Stimulated activated CD8-positive, alpha-beta memory T cell treated with anti-CD3 and anti-CD28 coated beads, Interleukin-4, amount 100 ng/mL, for 4 hours (primary cell): ENCODE data around the gene ATF7.

Source experiments
- DNase-seq, 2 donors: peaks; one replicate each; pipeline ENCODE4 v3.0.0-alpha.2; 2020; ENCODE audit warnings: low read depth in 2 of 2, low spot score in 1 of 2

ATF7 gene

DNA sequence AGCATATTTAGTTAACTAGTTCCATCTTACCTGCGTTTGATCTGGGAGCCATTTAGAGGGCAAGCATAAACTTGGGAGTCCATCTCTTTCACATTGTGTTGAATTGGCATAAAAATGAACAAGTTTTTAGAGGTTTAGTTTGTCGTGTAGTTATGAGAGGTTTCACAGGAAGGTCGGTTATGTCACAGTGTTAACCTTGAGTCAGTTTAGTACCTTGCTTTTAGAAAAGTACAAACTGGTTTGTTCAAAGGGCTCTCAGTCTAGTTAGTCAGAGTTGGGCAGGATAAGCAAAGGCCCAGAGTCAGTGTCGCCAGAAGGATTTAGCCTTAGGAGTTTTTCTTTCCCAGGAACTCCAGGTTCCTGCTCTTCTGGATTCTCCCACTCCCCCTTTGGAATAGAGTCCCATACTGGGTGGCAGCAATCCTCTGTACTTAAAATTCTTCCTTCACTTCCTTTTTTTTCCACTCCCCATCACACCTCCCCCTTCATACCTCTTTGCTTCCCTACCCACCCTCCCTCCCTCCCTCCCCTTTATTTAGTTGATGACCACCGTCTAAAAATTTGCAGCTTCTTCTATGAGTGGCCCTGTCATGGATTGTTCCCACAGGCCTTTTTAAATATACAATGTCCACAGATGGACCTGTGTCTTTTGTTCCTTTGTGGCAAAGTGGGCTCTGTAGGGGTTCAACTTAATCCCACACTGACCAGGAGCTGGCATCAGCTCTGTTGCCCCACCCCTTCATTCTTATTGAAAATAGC is 162.2 kb downstream of the ATF7 start:
- no peak for DNase-seq

DNA sequence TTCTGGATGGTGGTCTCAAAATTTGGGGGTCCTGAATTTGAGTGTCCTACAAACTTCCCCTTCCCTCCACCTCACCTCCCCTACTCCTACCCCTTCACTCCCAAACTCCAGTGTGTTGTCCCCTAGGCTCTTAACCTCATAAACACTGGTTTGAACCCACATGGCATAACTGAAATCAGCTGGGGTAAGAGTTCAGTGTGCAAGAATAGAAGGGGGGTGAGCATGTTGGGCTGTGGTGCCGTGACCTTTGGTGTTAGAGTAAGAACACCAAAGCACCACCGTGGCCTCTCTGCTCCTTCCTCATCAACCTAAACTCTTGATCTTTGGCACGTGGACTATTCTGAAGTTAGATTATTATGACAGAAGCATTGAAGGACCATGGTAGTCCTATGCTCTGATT is 163.2 kb downstream of the ATF7 start:
- DNase-seq: no peak

DNA sequence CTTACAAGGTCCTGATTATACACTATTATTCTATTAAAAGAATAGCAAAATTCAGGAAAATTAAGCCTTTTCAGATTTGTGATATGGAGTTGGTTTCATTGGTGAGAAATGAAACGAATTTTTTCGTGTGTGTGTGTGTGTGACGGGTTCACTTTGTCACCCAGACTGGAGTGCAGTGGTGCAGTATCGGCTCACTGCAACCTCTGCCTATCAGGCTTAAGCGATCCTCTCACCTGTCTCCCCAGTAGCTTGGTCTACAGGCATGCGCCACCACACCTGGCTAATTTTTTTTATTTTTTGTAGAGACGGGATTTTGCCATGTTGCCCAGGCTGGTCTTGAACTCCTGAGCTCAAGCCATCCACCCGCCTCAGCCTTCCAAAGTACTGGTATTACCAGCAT is 164.6 kb downstream of the ATF7 start:
- DNase-seq: no peak

DNA sequence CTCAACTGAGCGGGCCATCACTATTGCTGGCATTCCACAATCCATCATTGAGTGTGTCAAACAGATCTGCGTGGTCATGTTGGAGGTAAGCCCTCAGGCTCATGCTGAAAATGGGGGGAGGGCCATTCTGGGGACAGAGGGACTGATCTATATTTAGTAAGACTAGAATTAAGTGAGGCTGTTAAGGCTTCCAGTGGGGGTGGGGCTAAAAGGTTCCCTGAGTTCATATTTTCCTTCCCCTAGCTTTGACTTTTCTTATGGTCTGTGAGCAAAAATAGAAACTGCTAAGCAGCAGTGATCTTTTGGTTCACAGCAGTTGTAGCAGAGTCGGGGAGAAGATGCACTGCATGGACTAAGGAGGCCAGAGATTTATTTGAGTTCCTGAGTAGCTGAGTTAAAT is 165.1 kb downstream of the ATF7 start:
- DNase-seq: no peak

DNA sequence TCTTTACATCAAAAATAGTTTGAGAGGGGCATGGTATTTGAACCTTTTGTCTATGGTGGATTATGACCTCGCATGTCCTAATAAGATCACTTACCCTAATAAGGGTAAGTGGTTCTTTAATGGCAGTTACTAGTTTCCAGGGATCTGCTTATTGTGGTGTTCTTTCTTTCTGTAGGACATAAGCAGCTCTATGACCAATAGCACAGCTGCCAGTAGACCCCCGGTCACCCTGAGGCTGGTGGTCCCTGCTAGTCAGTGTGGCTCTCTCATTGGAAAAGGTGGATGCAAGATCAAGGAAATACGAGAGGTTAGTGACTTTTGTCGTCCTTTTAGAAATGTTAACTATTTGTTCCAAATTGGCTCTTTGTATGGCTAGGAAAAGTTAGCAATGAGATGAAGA is 167.1 kb downstream of the ATF7 start:
- DNase-seq: no peak
